SKM-1 treated with dmso at 0.1 percent for 144 hours (cell line): ENCODE measurements around the gene USPL1.

Experiments used
- DNase-seq: peaks from one replicate; lab custom pipeline; 2025; ENCODE audit not compliant: unreplicated experiment; lab: John Stamatoyannopoulos, UW

The USPL1 gene

GRCh38 chr13:30656178-30656577 is 38.5 kb downstream of the USPL1 start:
- DNase-seq = no peak

GRCh38 chr13:30659980-30660379 is 42.3 kb downstream of the USPL1 start:
- DNase-seq = no peak

- no peak for DNase-seq
Measured at GRCh38 chr13:30660796-30661195, 43.1 kb downstream of the USPL1 start.

- no peak for DNase-seq
Measured at GRCh38 chr13:30664689-30665275, 47.1 kb downstream of the USPL1 start.

GRCh38 chr13:30665638-30666037 is 47.9 kb downstream of the USPL1 start:
- no peak for DNase-seq

- no peak for DNase-seq
Measured at GRCh38 chr13:30666113-30666512, 48.4 kb downstream of the USPL1 start.

GRCh38 chr13:30667014-30667413 is 49.3 kb downstream of the USPL1 start:
- no peak for DNase-seq

GRCh38 chr13:30668312-30668711 is 50.6 kb downstream of the USPL1 start:
- DNase-seq = no peak

- no peak for DNase-seq
Measured at GRCh38 chr13:30671271-30671815, 53.6 kb downstream of the USPL1 start.

- peak; percentile 74 for DNase-seq
Measured at GRCh38 chr13:30673669-30674521, 56.2 kb downstream of the USPL1 start.

GRCh38 chr13:30675717-30676116 is 58.0 kb downstream of the USPL1 start:
- peak; percentile 5 for DNase-seq

GRCh38 chr13:30676672-30677071 is 59.0 kb downstream of the USPL1 start:
- DNase-seq = no peak

- peak; percentile 29 for DNase-seq
Measured at GRCh38 chr13:30679483-30680330, 62.0 kb downstream of the USPL1 start.

- DNase-seq = peak; percentile 3
Measured at GRCh38 chr13:30681843-30682242, 64.1 kb downstream of the USPL1 start.

GRCh38 chr13:30685320-30685859 is 67.7 kb downstream of the USPL1 start:
- no peak for DNase-seq

- no peak for DNase-seq
Measured at GRCh38 chr13:30685987-30686386, 68.3 kb downstream of the USPL1 start.

- DNase-seq = no peak
Measured at GRCh38 chr13:30687601-30688000, 69.9 kb downstream of the USPL1 start.

GRCh38 chr13:30689752-30690151 is 72.0 kb downstream of the USPL1 start:
- no peak for DNase-seq

GRCh38 chr13:30690282-30691188 is 72.8 kb downstream of the USPL1 start:
- peak; percentile 62 for DNase-seq

- no peak for DNase-seq
Measured at GRCh38 chr13:30692113-30692512, 74.4 kb downstream of the USPL1 start.
